Panc1 (cell line): ENCODE data around the gene ORAI1. TPM values are rescaled to one million over a fixed set of nuclear protein-coding genes. Genes with fewer than 3 reads are reported as not detected.
"Not testable (repeated sequence)": the region's sequence is repeated elsewhere in the genome, so short reads cannot be mapped to it uniquely, and the experiment has no call there.

ENCODE experiments used
- ATAC-seq: fragments of 200-7000 bp; cut with Tn5 transposase; 2 replicates; pipeline ENCODE4 v1.9.1; 2020; ENCODE audit warnings: mild to moderate bottlenecking, moderate library complexity
- BruUV-seq: library from RNA; stranded (reverse); fragments of 400-500 nt; replicated peaks from 2 replicates; lab custom pipeline; 2021; lab: Mats Ljungman, UMichigan
- CTCF ChIA-PET: fragments of 300-600 bp; sonication (Branson Sonifier 250); formaldehyde crosslinking; loops from one replicate; lab custom pipeline; 2022; ENCODE audit warnings: antibody characterized with exemption; lab: Charles Lee
- POLR2A ChIA-PET: fragments of 300-600 bp; sonication (Branson Sonifier 250); formaldehyde crosslinking; loops from one replicate; lab custom pipeline; 2022; ENCODE audit warnings: antibody characterized with exemption; lab: Charles Lee
- DNase-seq: peaks from one replicate; pipeline ENCODE4 v3.0.0-alpha.2; 2010; ENCODE audit warnings: low read depth, low spot score
- H3K27ac ChIP-seq: 2 replicates; pipeline ENCODE4 v1.5.1; 2011; ENCODE audit warnings: mild to moderate bottlenecking, low read length, inconsistent platforms
- H3K27me3 ChIP-seq: fragments of 200-500 bp; sonication (Bioruptor generic); 2 replicates; pipeline ENCODE4 v1.6.0; 2014; ENCODE audit warnings: low read length, inconsistent platforms; ENCODE audit not compliant: control insufficient read depth, insufficient read depth
- H3K36me3 ChIP-seq: fragments of 200-500 bp; sonication (Bioruptor generic); 2 replicates; pipeline ENCODE4 v1.5.1; 2014; ENCODE audit warnings: inconsistent platforms, mild to moderate bottlenecking, low read length, moderate library complexity; ENCODE audit not compliant: control insufficient read depth, insufficient read depth
- H3K4me1 ChIP-seq: 2 replicates; pipeline ENCODE4 v1.5.1; 2011; ENCODE audit warnings: inconsistent platforms, mild to moderate bottlenecking, low read length, moderate library complexity; ENCODE audit not compliant: control insufficient read depth, insufficient read depth
- H3K4me3 ChIP-seq, 2 experiments: 2 replicates each; pipeline ENCODE4 v1.5.1; 2011 to 2012; ENCODE audit warnings: low read depth in 2 of 2, low read length in 2 of 2, mild to moderate bottlenecking in 2 of 2, inconsistent platforms in 1 of 2, moderate library complexity in 1 of 2
- H3K9me3 ChIP-seq: fragments of 200-500 bp; sonication (Bioruptor generic); 2 replicates; pipeline ENCODE4 v1.5.1; 2014; ENCODE audit warnings: low read depth, mild to moderate bottlenecking, inconsistent platforms, low read length, moderate library complexity; ENCODE audit not compliant: control insufficient read depth, insufficient read depth
- POLR2AphosphoS5 ChIP-seq: IDR thresholded peaks from 2 replicates; pipeline ENCODE4 v1.6.1; 2012; ENCODE audit warnings: mild to moderate bottlenecking, low read depth, low read length, moderate library complexity
- SIN3A ChIP-seq: IDR thresholded peaks from 2 replicates; pipeline ENCODE4 v1.6.1; 2012; ENCODE audit warnings: low read depth, mild to moderate bottlenecking, low read length, moderate library complexity, borderline replicate concordance; ENCODE audit not compliant: insufficient read depth
- TCF7L2 ChIP-seq: IDR thresholded peaks from 2 replicates; pipeline ENCODE4 v1.6.1; 2011; ENCODE audit warnings: mild to moderate bottlenecking, low read depth, low read length, inconsistent platforms
- in situ Hi-C: cut with HindIII; loops from 2 replicates; pipeline ENCODE4 v1.10.0; 2016; ENCODE audit warnings: low sequenced_read_pairs, low pct_unique_long_range_greater_than_20kb
- intact Hi-C: fragments of 100-400 bp; cut with micrococcal nuclease; formaldehyde crosslinking; loops from one replicate; pipeline ENCODE4 v1.10.0; 2022; ENCODE audit not compliant: unreplicated experiment
- total RNA-seq: library from RNA; stranded (reverse); gene quantifications from one replicate; pipeline ENCODE4 v1.2.1, GENCODE V29; 2021; ENCODE audit not compliant: unreplicated experiment
- TF ChIP-seq, protein P1 (sequence below): fragments of 450-650 bp; IDR thresholded peaks from 2 replicates; pipeline ENCODE4 v1.5.1; 2017; ENCODE audit warnings: mild to moderate bottlenecking
- TF ChIP-seq, protein P2 (sequence below), 2 experiments: IDR thresholded peaks; 2 replicates each; pipeline ENCODE4 v1.6.1; 2011 to 2012; ENCODE audit warnings: low read depth in 2 of 2, control low read depth in 1 of 2, low read length in 1 of 2, mild to moderate bottlenecking in 1 of 2, moderate library complexity in 1 of 2; ENCODE audit not compliant: insufficient read depth in 1 of 2

The ORAI1 gene
- total RNA-seq, 1 experiment from 2014 or later = 36.7 TPM

DNA sequence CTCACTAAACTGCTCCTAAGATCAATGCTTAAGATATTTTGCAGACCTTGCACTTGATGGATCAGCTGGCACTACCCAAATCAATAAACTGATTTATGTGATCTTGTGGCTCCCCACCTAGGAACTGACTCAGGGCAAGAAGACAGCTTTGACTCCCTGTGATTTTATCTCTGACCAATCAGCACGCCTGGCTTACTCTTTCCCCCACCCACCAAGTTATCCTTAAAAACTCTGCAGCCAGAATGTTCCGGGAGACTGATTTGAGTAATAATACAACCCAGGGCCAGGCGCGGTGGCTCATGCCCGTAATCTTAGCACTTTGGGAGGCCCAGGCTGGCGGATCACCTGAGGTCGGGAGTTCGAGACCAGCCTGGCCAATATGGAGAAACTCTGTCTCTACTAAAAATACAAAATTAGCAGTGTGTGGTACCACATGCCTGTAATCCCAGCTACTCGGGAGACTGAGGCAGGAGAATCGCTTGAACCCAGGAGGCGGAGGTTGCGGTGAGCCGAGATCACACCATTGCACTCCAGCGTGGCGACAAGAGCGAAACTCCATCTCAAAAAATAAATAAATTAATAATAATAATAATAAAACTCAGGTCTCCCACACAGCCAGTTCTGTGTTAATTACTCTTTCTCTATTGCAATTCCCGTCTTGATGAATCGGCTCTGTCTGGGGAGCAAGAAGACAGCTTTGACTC, 31.1 kb downstream of the ORAI1 start:
- ATAC-seq = no peak
- CTCF ChIA-PET = interaction anchor here (0.6 kb wide), 1 partner anchor 14 kb away, joined by 3 read pairs; no protein-coding TSS in a partner anchor
- intact Hi-C loops (no loop called here), in situ Hi-C loops (no loop called here)
- Histone ChIP-seq H3K9me3 (no peaks in the 10 kb centered on the region), H3K4me3 (no peak overlapping the region), H3K27me3 (no peaks in the 10 kb centered on the region), H3K36me3 (no peaks in the 10 kb centered on the region), H3K4me1 (no peaks in the 10 kb centered on the region), H3K27ac (no peak overlapping the region)
- TF ChIP-seq, protein P1, sequence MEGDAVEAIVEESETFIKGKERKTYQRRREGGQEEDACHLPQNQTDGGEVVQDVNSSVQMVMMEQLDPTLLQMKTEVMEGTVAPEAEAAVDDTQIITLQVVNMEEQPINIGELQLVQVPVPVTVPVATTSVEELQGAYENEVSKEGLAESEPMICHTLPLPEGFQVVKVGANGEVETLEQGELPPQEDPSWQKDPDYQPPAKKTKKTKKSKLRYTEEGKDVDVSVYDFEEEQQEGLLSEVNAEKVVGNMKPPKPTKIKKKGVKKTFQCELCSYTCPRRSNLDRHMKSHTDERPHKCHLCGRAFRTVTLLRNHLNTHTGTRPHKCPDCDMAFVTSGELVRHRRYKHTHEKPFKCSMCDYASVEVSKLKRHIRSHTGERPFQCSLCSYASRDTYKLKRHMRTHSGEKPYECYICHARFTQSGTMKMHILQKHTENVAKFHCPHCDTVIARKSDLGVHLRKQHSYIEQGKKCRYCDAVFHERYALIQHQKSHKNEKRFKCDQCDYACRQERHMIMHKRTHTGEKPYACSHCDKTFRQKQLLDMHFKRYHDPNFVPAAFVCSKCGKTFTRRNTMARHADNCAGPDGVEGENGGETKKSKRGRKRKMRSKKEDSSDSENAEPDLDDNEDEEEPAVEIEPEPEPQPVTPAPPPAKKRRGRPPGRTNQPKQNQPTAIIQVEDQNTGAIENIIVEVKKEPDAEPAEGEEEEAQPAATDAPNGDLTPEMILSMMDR = no peak
- TF ChIP-seq TCF7L2 = no peak
- no peak for TF ChIP-seq POLR2AphosphoS5
- TF ChIP-seq, protein P2, sequence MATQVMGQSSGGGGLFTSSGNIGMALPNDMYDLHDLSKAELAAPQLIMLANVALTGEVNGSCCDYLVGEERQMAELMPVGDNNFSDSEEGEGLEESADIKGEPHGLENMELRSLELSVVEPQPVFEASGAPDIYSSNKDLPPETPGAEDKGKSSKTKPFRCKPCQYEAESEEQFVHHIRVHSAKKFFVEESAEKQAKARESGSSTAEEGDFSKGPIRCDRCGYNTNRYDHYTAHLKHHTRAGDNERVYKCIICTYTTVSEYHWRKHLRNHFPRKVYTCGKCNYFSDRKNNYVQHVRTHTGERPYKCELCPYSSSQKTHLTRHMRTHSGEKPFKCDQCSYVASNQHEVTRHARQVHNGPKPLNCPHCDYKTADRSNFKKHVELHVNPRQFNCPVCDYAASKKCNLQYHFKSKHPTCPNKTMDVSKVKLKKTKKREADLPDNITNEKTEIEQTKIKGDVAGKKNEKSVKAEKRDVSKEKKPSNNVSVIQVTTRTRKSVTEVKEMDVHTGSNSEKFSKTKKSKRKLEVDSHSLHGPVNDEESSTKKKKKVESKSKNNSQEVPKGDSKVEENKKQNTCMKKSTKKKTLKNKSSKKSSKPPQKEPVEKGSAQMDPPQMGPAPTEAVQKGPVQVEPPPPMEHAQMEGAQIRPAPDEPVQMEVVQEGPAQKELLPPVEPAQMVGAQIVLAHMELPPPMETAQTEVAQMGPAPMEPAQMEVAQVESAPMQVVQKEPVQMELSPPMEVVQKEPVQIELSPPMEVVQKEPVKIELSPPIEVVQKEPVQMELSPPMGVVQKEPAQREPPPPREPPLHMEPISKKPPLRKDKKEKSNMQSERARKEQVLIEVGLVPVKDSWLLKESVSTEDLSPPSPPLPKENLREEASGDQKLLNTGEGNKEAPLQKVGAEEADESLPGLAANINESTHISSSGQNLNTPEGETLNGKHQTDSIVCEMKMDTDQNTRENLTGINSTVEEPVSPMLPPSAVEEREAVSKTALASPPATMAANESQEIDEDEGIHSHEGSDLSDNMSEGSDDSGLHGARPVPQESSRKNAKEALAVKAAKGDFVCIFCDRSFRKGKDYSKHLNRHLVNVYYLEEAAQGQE (IDR thresholded peaks at IDR 0.05; ENCODE audit: insufficient read depth in 1 of 2, low read depth in 2 of 2, low read length in 1 of 2) = no peak
- TF ChIP-seq SIN3A = no peak
- DNase-seq = no peak
- BruUV-seq = no TSS peak
- POLR2A ChIA-PET = no interaction called here

DNA sequence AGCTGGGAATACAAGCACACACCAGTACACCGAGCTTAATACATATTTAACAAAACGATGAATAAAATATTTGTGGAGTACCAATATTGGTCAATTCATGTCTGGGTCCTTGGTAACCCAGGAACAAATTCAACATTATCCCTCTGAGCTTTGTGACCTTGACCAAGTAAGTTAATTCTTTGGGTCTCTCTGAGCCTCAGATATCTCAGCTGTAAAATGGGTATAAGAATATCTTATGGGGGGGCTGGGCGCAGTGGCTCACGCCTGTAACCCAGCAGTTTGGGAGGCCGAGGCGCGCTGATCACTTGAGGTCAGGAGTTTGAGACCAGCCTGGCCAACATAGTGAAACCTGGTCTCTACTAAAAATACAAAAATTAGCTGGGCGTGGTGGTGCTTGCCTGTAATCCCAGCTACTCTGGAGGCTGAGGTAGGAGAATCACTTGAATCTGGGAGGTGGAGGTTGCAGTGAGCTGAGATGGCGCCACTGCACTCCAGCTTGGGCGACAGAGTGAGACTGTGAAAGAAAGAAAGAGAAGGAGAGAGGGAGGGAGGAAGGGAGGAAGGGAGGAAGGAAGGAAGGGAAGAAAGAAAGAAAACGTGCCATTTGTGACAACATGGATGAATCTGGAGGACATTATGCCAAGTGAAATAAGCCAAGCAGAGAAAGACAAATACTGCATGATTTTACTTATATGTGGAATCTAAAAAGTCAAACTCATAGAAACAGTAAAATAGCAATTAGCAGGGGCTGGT, 35.2 kb downstream of the ORAI1 start:
- ATAC-seq, H3K4me3 ChIP-seq, H3K9me3 ChIP-seq, H3K27ac ChIP-seq, intact Hi-C loops, DNase-seq, BruUV-seq, in situ Hi-C loops, H3K27me3 ChIP-seq, H3K4me1 ChIP-seq, H3K36me3 ChIP-seq: not testable (repeated sequence)
- ChIA-PET CTCF (interaction anchor here (0.6 kb wide), 1 partner anchor 109 kb away, joined by 4 read pairs; no protein-coding TSS in a partner anchor), POLR2A (interaction anchor here (0.6 kb wide), 1 partner anchor 1122 kb away, joined by 5 read pairs; no protein-coding TSS in a partner anchor)

DNA sequence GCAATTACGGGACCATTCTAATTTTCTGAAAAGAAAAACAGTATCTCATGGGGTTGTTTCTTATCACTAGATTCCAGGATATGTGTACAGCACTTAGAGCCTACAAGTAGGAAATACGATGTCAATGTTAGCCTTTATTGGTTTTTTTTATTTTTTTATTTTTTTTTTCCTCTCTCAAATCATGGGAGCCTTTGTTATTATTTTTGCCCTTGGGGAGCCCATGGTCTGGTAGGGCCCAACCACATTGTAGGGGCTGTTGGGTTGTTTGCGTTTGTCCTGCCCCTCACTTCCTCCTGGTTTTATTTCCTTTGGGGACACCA, 37.2 kb downstream of the ORAI1 start:
- POLR2A ChIA-PET = no interaction called here

More for the DNA sequence above, 37.2 kb downstream of the ORAI1 start:
- H3K4me1 ChIP-seq = no peaks in the 10 kb centered on the region
- DNase-seq (no peak), ATAC-seq (no peak)
- no peak overlapping the region for H3K27ac ChIP-seq
- CTCF ChIA-PET = no interaction called here
- BruUV-seq = no TSS peak
- TF ChIP-seq, protein P2 (IDR thresholded peaks at IDR 0.05; ENCODE audit: insufficient read depth in 1 of 2, low read depth in 2 of 2, low read length in 1 of 2) = no peak
- TF ChIP-seq TCF7L2 = no peak
- TF ChIP-seq, protein P1 = no peak
- no peak for TF ChIP-seq POLR2AphosphoS5
- no peak for TF ChIP-seq SIN3A
- in situ Hi-C loops (no loop called here), intact Hi-C loops (no loop called here)
- no peaks in the 10 kb centered on the region for H3K27me3 ChIP-seq
- no peaks in the 10 kb centered on the region for H3K9me3 ChIP-seq
- no peak overlapping the region for H3K4me3 ChIP-seq
- no peaks in the 10 kb centered on the region for H3K36me3 ChIP-seq
